DOHH2 (cell line): Measurements from ENCODE around the gene PES1.
A peak's percentile ranks its signal among the peaks of the same experiment; 100 is the strongest.

Experiments used
- H3F3A ChIP-seq: fragments of 200-600 bp; sonication (generic), shearing (Covaris generic); 2 replicates; pipeline ENCODE4 v1.6.0; 2016; ENCODE audit warnings: antibody characterized with exemption, mild to moderate bottlenecking; ENCODE audit not compliant: control insufficient read depth, insufficient read depth
- H3K27ac ChIP-seq: fragments of 200-600 bp; sonication (generic); 2 replicates; pipeline ENCODE4 v1.5.1; 2014; ENCODE audit warnings: low read depth, mild to moderate bottlenecking, low read length, moderate library complexity
- H3K27me3 ChIP-seq: fragments of 200-600 bp; sonication (generic); 2 replicates; pipeline ENCODE4 v1.6.1; 2014; ENCODE audit warnings: mild to moderate bottlenecking, low read length, mixed read lengths; ENCODE audit not compliant: control insufficient read depth
- H3K36me3 ChIP-seq: fragments of 200-600 bp; sonication (generic); 2 replicates; pipeline ENCODE4 v1.6.1; 2014; ENCODE audit warnings: mild to moderate bottlenecking, low read length, moderate library complexity, mixed read lengths; ENCODE audit not compliant: control insufficient read depth
- H3K4me1 ChIP-seq: fragments of 200-600 bp; sonication (generic); 2 replicates; pipeline ENCODE4 v1.6.1; 2014; ENCODE audit warnings: mild to moderate bottlenecking, low read length, mixed read lengths; ENCODE audit not compliant: control insufficient read depth
- H3K4me2 ChIP-seq: fragments of 200-600 bp; sonication (generic); 2 replicates; pipeline ENCODE4 v1.6.0; 2014; ENCODE audit warnings: mild to moderate bottlenecking, low read length, moderate library complexity
- H3K4me3 ChIP-seq: fragments of 200-600 bp; sonication (generic); 2 replicates; pipeline ENCODE4 v1.5.1; 2014; ENCODE audit warnings: mild to moderate bottlenecking, low read length, mixed read lengths
- H3K79me2 ChIP-seq: fragments of 200-600 bp; sonication (generic); 2 replicates; pipeline ENCODE4 v1.6.1; 2014; ENCODE audit warnings: mild to moderate bottlenecking, low read length, mixed read lengths; ENCODE audit not compliant: control insufficient read depth
- H3K9me2 ChIP-seq: fragments of 200-600 bp; sonication (generic); replicated peaks from 2 replicates; pipeline ENCODE4 v1.6.1; 2014; ENCODE audit warnings: mild to moderate bottlenecking, low read length, mixed read lengths; ENCODE audit not compliant: control insufficient read depth
- H3K9me3 ChIP-seq: fragments of 200-600 bp; sonication (generic); 2 replicates; pipeline ENCODE4 v1.6.1; 2014; ENCODE audit warnings: antibody characterized with exemption, low read length, mixed read lengths; ENCODE audit not compliant: control insufficient read depth, insufficient read depth
- H4K20me1 ChIP-seq: fragments of 200-600 bp; sonication (generic); 2 replicates; pipeline ENCODE4 v1.6.0; 2014; ENCODE audit warnings: low read depth, mild to moderate bottlenecking, antibody characterized with exemption, low read length, moderate library complexity; ENCODE audit not compliant: control insufficient read depth, insufficient read depth
- CTCF ChIP-seq: fragments of 200-600 bp; sonication (generic); IDR thresholded peaks from one replicate; pipeline ENCODE4 v1.5.1; 2014; ENCODE audit warnings: antibody characterized with exemption, mild to moderate bottlenecking, low read depth, low read length; ENCODE audit not compliant: poor library complexity, severe bottlenecking
- EZH2phosphoT487 ChIP-seq: fragments of 200-600 bp; sonication (generic); IDR thresholded peaks from 2 replicates; pipeline ENCODE4 v1.6.1; 2017; ENCODE audit warnings: borderline replicate concordance, mild to moderate bottlenecking, antibody characterized with exemption, low read length, moderate library complexity, mixed read lengths

PES1 gene

GRCh38 chr22:30637701-30638114 lies 46.0 kb upstream of the PES1 start:
- H3K27me3 ChIP-seq, result no peaks in the 10 kb centered on the region
- no peaks in the 10 kb centered on the region for H3K9me3 ChIP-seq
- H3F3A ChIP-seq, result no peaks in the 10 kb centered on the region
- H3K27ac ChIP-seq, result no peak overlapping the region
- no peak for TF ChIP-seq CTCF
- no peak for TF ChIP-seq EZH2phosphoT487
- H3K79me2 ChIP-seq, result no peaks in the 10 kb centered on the region
- H3K9me2 ChIP-seq, result no peaks in the 10 kb centered on the region
- H4K20me1 ChIP-seq, result no peaks in the 10 kb centered on the region
- H3K4me2 ChIP-seq, result no peak overlapping the region
- no peak overlapping the region for H3K4me3 ChIP-seq
- H3K36me3 ChIP-seq, result no peaks in the 10 kb centered on the region
- H3K4me1 ChIP-seq, result peaks cover 16% of the 10 kb centered on the region

DNA sequence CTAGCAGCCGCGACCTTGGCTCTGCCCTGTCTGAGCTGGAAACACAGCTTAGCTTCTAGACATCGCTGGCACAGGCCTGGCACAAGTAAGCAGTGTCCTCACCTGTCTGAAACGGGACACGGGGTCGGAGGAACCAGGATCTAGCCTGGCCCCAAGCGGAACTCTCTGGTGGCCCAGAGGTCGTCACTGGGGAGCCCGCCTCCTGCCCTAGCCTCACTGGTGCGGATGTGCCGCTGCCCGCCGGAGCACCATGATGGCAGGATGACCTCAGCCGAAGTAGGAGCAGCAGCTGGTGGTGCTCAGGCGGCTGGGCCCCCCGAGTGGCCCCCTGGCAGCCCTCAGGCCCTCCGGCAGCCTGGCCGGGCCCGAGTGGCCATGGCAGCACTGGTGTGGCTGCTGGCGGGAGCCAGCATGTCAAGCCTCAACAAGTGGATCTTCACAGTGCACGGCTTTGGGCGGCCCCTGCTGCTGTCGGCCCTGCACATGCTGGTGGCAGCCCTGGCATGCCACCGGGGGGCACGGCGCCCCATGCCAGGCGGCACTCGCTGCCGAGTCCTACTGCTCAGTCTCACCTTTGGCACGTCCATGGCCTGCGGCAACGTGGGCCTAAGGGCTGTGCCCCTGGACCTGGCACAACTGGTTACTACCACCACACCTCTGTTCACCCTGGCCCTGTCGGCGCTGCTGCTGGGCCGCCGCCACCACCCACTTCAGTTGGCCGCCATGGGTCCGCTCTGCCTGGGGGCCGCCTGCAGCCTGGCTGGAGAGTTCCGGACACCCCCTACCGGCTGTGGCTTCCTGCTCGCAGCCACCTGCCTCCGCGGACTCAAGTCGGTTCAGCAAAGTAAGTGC lies 44.7 kb upstream of the PES1 start:
- no peaks in the 10 kb centered on the region for H3K27me3 ChIP-seq
- H3K36me3 ChIP-seq, result no peaks in the 10 kb centered on the region
- H3K4me2 ChIP-seq, result peak overlapping the region; percentile 96
- no peaks in the 10 kb centered on the region for H3K9me3 ChIP-seq
- peaks cover 16% of the 10 kb centered on the region for H3K4me1 ChIP-seq
- H3K9me2 ChIP-seq, result no peaks in the 10 kb centered on the region
- H3K27ac ChIP-seq, result no peak overlapping the region
- TF ChIP-seq CTCF (no peak), EZH2phosphoT487 (no peak)
- H4K20me1 ChIP-seq, result no peaks in the 10 kb centered on the region
- no peaks in the 10 kb centered on the region for H3F3A ChIP-seq
- H3K4me3 ChIP-seq, result peak overlapping the region; percentile 81
- no peaks in the 10 kb centered on the region for H3K79me2 ChIP-seq

- Histone ChIP-seq H3K79me2 (no peaks in the 10 kb centered on the region), H3K4me2 (peak within 1 kb of the TSS; percentile 96), H3K27ac (no peak within 1 kb of the TSS), H3K4me1 (peaks cover 16% of the 10 kb centered on the region), H3K9me3 (no peaks in the 10 kb centered on the region), H4K20me1 (no peaks in the 10 kb centered on the region), H3K36me3 (no peaks in the 10 kb centered on the region), H3K4me3 (peak within 1 kb of the TSS; percentile 81), H3F3A (no peaks in the 10 kb centered on the region), H3K27me3 (no peaks in the 10 kb centered on the region), H3K9me2 (no peaks in the 10 kb centered on the region)
- peak; percentile 25 for TF ChIP-seq CTCF
- no peak for TF ChIP-seq EZH2phosphoT487
Measured at GRCh38 chr22:30635273-30636225, 43.8 kb upstream of the PES1 start, which contains the start of gene SLC35E4. Gene SLC35E4, plus strand, starts transcription at chr22:30635781. Its CDS starts 670 bp downstream, at chr22:30636451.
